Body of pancreas (tissue), 4 donors: ENCODE data around the gene TOM1L1. TPM values are rescaled to one million over a fixed set of nuclear protein-coding genes. Genes with fewer than 3 reads are reported as not detected.

Experiments used
- ATAC-seq: fragments of 150-250 bp; one replicate; pipeline ENCODE4 v1.9.1; 2016
- DNase-seq, 4 donors: peaks; one replicate each; pipeline ENCODE4 v3.0.0-alpha.2; 2019
- H3K27ac ChIP-seq, 4 donors: fragments of 200-600 bp; sonication (generic); 1 replicate in 3 of 4; 2 replicates in 1 of 4; pipeline versions ENCODE4 v1.5.1 to v1.6.1; 2016 to 2019; ENCODE audit warnings: mild to moderate bottlenecking in 1 of 4, mixed read lengths in 1 of 4, moderate library complexity in 1 of 4
- H3K27me3 ChIP-seq, 2 donors: fragments of 200-600 bp; sonication (generic); one replicate each; pipeline ENCODE4 v1.6.0; 2016; ENCODE audit warnings: mild to moderate bottlenecking in 1 of 2
- H3K36me3 ChIP-seq, 2 donors: fragments of 200-600 bp; sonication (generic); replicated peaks in 1 of 2; 2 replicates each; pipeline ENCODE4 v1.5.1; 2016; ENCODE audit warnings: low read depth in 2 of 2; ENCODE audit not compliant: insufficient read depth in 1 of 2
- H3K4me1 ChIP-seq: fragments of 200-600 bp; sonication (generic); one replicate; pipeline ENCODE4 v1.6.0; 2016
- H3K4me3 ChIP-seq, 2 donors: fragments of 200-600 bp; sonication (generic); 1 replicate in 1 of 2; 2 replicates in 1 of 2; pipeline ENCODE4 v1.5.1; 2016 to 2019
- H3K9me3 ChIP-seq, 3 donors: fragments of 200-600 bp; sonication (generic); 1 replicate in 2 of 3; 2 replicates in 1 of 3; pipeline ENCODE4 v1.5.1; 2016
- POLR2A ChIP-seq, 3 donors: fragments of 450-650 bp; IDR thresholded peaks; one replicate each; pipeline ENCODE4 v1.6.1; 2016; ENCODE audit warnings: antibody characterized with exemption in 3 of 3, mild to moderate bottlenecking in 2 of 3
- WGBS, 2 donors: methylation state at CpG; one replicate each; pipeline ENCODE4 v1.1.5; 2017; 5-methylcytosine and 5-hydroxymethylcytosine counted together
- intact Hi-C: fragments of 100-400 bp; cut with DNase I; formaldehyde crosslinking; loops from one replicate; pipeline ENCODE4 v1.15.1; 2023
- total RNA-seq, 2 donors: library from RNA; depleted of rRNA; stranded (reverse); fragments of >200 nt; gene quantifications; one replicate each; pipeline ENCODE4 v1.1.0, GENCODE V29; 2016
- TF ChIP-seq, protein P1 (sequence below), 7 experiments: fragments of 450-650 bp in 4 of 7; fragments of 200-600 bp in 3 of 7; sonication (generic) in 3 of 7; IDR thresholded peaks; one replicate each; pipeline ENCODE4 v1.5.1; 2016 to 2019; ENCODE audit warnings: antibody characterized with exemption in 7 of 7

The TOM1L1 gene
- total RNA-seq, 2 donors from 2014 or later, result 41.5 to 50.8 TPM

DNA sequence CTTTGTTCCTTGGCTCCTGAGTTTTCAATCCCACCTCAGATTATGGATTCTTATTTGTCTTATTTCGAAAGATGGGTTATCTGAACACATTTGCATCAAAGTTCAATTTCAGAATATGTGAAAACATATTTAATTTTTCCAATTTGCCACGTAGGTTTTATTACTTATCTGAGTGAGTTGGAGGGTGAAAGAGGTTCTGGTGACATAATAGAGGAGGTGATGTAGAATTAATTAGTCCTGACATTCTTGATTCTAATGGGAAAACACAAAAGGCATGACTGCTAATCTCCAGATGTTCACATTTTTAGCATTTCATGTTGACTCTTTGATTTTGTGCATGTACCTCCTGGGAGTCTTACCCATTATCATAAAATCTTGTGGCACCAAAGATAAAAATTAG lies 9.1 kb downstream of the TOM1L1 start:
- TF ChIP-seq POLR2A (IDR thresholded peaks at IDR 0.05), result no peak
- TF ChIP-seq, protein P1, sequence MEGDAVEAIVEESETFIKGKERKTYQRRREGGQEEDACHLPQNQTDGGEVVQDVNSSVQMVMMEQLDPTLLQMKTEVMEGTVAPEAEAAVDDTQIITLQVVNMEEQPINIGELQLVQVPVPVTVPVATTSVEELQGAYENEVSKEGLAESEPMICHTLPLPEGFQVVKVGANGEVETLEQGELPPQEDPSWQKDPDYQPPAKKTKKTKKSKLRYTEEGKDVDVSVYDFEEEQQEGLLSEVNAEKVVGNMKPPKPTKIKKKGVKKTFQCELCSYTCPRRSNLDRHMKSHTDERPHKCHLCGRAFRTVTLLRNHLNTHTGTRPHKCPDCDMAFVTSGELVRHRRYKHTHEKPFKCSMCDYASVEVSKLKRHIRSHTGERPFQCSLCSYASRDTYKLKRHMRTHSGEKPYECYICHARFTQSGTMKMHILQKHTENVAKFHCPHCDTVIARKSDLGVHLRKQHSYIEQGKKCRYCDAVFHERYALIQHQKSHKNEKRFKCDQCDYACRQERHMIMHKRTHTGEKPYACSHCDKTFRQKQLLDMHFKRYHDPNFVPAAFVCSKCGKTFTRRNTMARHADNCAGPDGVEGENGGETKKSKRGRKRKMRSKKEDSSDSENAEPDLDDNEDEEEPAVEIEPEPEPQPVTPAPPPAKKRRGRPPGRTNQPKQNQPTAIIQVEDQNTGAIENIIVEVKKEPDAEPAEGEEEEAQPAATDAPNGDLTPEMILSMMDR (IDR thresholded peaks at IDR 0.05), result no peak
- WGBS, 2 donors, result 72 to 76% methylated on average over 2 of the region's 2 CpGs
- Histone ChIP-seq H3K4me1 (peaks cover 38% of the 10 kb centered on the region), H3K27me3 (no peaks in the 10 kb centered on the region), H3K4me3 (no peak overlapping the region), H3K27ac (no peak overlapping the region), H3K9me3 (no peaks in the 10 kb centered on the region), H3K36me3 (peaks cover 5 to 8% of the 10 kb centered on the region in 2 donors)
- ATAC-seq, result no peak
- DNase-seq, result no peak
- intact Hi-C loops, result no loop called here

GRCh38 chr17:54916721-54917120 lies 16.1 kb downstream of the TOM1L1 start:
- Histone ChIP-seq H3K4me1 (no peaks in the 10 kb centered on the region), H3K36me3 (peaks cover 6 to 27% of the 10 kb centered on the region in 2 donors), H3K4me3 (no peak overlapping the region), H3K9me3 (no peaks in the 10 kb centered on the region), H3K27ac (no peak overlapping the region), H3K27me3 (no peaks in the 10 kb centered on the region)
- intact Hi-C loops, result no loop called here
- 70 to 73% methylated on average over 2 of the region's 2 CpGs for WGBS, 2 donors
- DNase-seq, result no peak
- TF ChIP-seq POLR2A (IDR thresholded peaks at IDR 0.05), result no peak
- TF ChIP-seq, protein P1 (IDR thresholded peaks at IDR 0.05), result no peak
- no peak for ATAC-seq

GRCh38 chr17:54919425-54919824 lies 18.8 kb downstream of the TOM1L1 start:
- no peaks in the 10 kb centered on the region for H3K27me3 ChIP-seq
- no peak overlapping the region for H3K27ac ChIP-seq
- no peak for ATAC-seq
- H3K9me3 ChIP-seq, result no peaks in the 10 kb centered on the region
- peaks cover 4 to 22% of the 10 kb centered on the region in 2 donors for H3K36me3 ChIP-seq
- TF ChIP-seq POLR2A (IDR thresholded peaks at IDR 0.05), result no peak
- TF ChIP-seq, protein P1 (IDR thresholded peaks at IDR 0.05), result no peak
- H3K4me3 ChIP-seq, result no peak overlapping the region
- no peaks in the 10 kb centered on the region for H3K4me1 ChIP-seq
- intact Hi-C loops, result no loop called here
- no peak for DNase-seq

DNA sequence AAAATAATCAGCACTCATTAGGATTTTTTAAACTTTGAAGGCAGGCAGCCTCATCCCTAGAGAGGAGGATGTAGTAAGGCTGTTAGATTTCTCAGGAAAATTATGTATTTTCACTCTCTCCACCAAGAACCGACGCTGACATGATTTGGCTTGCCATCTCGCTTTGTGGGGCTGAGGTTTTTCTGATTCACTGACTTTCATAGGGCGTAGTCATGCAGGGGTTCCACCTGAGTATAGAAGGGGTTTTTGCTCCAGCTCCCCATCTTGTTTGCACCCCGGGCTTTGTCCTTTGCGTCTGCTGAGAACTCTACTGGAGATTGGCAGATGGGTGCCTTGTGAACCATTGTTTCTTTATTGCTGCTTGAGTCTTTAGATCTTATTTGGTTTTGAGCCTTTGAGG lies 20.2 kb downstream of the TOM1L1 start:
- DNase-seq (no peak), ATAC-seq (no peak)
- peaks cover 0 to 10% of the 10 kb centered on the region in 2 donors for H3K36me3 ChIP-seq
- no peaks in the 10 kb centered on the region for H3K9me3 ChIP-seq
- no peaks in the 10 kb centered on the region for H3K27me3 ChIP-seq
- H3K27ac ChIP-seq, result no peak overlapping the region
- 87 to 96% methylated on average over 6 of the region's 6 CpGs for WGBS, 2 donors
- H3K4me3 ChIP-seq, result no peak overlapping the region
- no peaks in the 10 kb centered on the region for H3K4me1 ChIP-seq
- intact Hi-C loops, result no loop called here
- TF ChIP-seq, protein P1 (IDR thresholded peaks at IDR 0.05), result no peak
- no peak for TF ChIP-seq POLR2A (IDR thresholded peaks at IDR 0.05)

- Histone ChIP-seq H3K36me3 (no peaks in the 10 kb centered on the region), H3K27me3 (no peaks in the 10 kb centered on the region), H3K4me1 (no peaks in the 10 kb centered on the region), H3K9me3 (no peaks in the 10 kb centered on the region), H3K27ac (no peak overlapping the region), H3K4me3 (no peak overlapping the region)
- no peak for DNase-seq
- intact Hi-C loops, result no loop called here
- TF ChIP-seq POLR2A (IDR thresholded peaks at IDR 0.05), result no peak
- no peak for ATAC-seq
- 96 to 98% methylated on average over 5 of the region's 5 CpGs for WGBS, 2 donors
Measured at GRCh38 chr17:54924405-54924804, 23.8 kb downstream of the TOM1L1 start.
